HepG2 (cell line): ENCODE data around the gene VPS26A. TPM values are rescaled to one million over a fixed set of nuclear protein-coding genes. Genes with fewer than 3 reads are reported as not detected.

ENCODE experiments used
- ATAC-seq: fragments of 200-7000 bp; cut with Tn5 transposase; 3 replicates; pipeline ENCODE4 v1.9.1; 2020; ENCODE audit warnings: mild to moderate bottlenecking, moderate library complexity
- BruUV-seq: library from RNA; stranded (reverse); fragments of 400-500 nt; replicated peaks from 2 replicates; lab custom pipeline; 2021; lab: Mats Ljungman, UMichigan
- CTCF ChIA-PET: fragments of 300-600 bp; formaldehyde crosslinking; extraction: SDS; loops from one replicate; lab custom pipeline; 2021; ENCODE audit warnings: low total read pairs, inconsistent platforms, low intra/inter-chr PET ratio; lab: Yijun Ruan, JAX
- POLR2A ChIA-PET: fragments of 350-600 bp; sonication (Branson Sonifier 250); formaldehyde crosslinking; loops from one replicate; lab custom pipeline; 2020; ENCODE audit warnings: antibody characterized with exemption, inconsistent platforms; lab: Yijun Ruan, JAX
- DNase-seq: peaks from one replicate; pipeline ENCODE4 v3.0.0-alpha.2; 2015; ENCODE audit warnings: low spot score
- FAIRE-seq: peaks from 3 replicates; lab custom pipeline; 2011; peaks lifted over from hg19 to GRCh38; lab: Jason Lieb, UNC
- H2AFZ ChIP-seq: one replicate; pipeline ENCODE4 v1.6.1; 2011; ENCODE audit warnings: low read length, inconsistent platforms
- H3K27ac ChIP-seq: fragments of 300-600 bp; 3 replicates; pipeline ENCODE4 v1.8.0; 2011; ENCODE audit warnings: mixed run types, mild to moderate bottlenecking, mixed read lengths, low read length, inconsistent platforms; ENCODE audit not compliant: insufficient read depth; ENCODE audit errors: extremely low read length
- H3K27me3 ChIP-seq, 2 experiments: fragments of 200-600 bp in 1 of 2; 2 replicates in 1 of 2; 3 replicates in 1 of 2; pipeline versions ENCODE4 v1.6.0 to v1.8.0; 2011; ENCODE audit warnings: low read length in 2 of 2, mild to moderate bottlenecking in 2 of 2, moderate library complexity in 2 of 2, inconsistent platforms in 1 of 2; ENCODE audit not compliant: insufficient read depth in 2 of 2, control insufficient read depth in 1 of 2
- H3K36me3 ChIP-seq, 2 experiments: fragments of 200-600 bp in 1 of 2; replicated peaks in 1 of 2; 2 replicates in 1 of 2; 3 replicates in 1 of 2; pipeline versions ENCODE4 v1.5.1 to v1.8.0; 2011; ENCODE audit warnings: low read length in 2 of 2, inconsistent platforms in 1 of 2; ENCODE audit not compliant: insufficient read depth in 2 of 2, control insufficient read depth in 1 of 2
- H3K4me1 ChIP-seq: 2 replicates; pipeline ENCODE4 v1.5.1; 2012; ENCODE audit warnings: low read length, inconsistent platforms; ENCODE audit not compliant: insufficient read depth
- H3K4me2 ChIP-seq: 2 replicates; pipeline ENCODE4 v1.6.0; 2011; ENCODE audit warnings: low read depth, low read length, inconsistent platforms
- H3K4me3 ChIP-seq, 3 experiments: fragments of 200-600 bp in 1 of 3; sonication (generic), shearing (Covaris generic) in 1 of 3; replicated peaks in 1 of 3; 2 replicates each; pipeline ENCODE4 v1.5.1; 2011 to 2016; ENCODE audit warnings: low read length in 3 of 3, inconsistent platforms in 2 of 3, low read depth in 2 of 3, mild to moderate bottlenecking in 2 of 3, control low read depth in 1 of 3, mixed read lengths in 1 of 3; ENCODE audit not compliant: insufficient read depth in 1 of 3
- H3K79me2 ChIP-seq: one replicate; pipeline ENCODE4 v1.6.1; 2011; ENCODE audit warnings: low read length, inconsistent platforms; ENCODE audit not compliant: insufficient read depth
- H3K9ac ChIP-seq: 2 replicates; pipeline ENCODE4 v1.6.0; 2011; ENCODE audit warnings: mild to moderate bottlenecking, low read depth, low read length, inconsistent platforms; ENCODE audit not compliant: insufficient read depth
- H3K9me3 ChIP-seq: 2 replicates; pipeline ENCODE4 v1.5.1; 2012; ENCODE audit warnings: mild to moderate bottlenecking, low read length
- H4K20me1 ChIP-seq: 2 replicates; pipeline ENCODE4 v1.6.0; 2011; ENCODE audit warnings: inconsistent platforms, mild to moderate bottlenecking, low read length, moderate library complexity; ENCODE audit not compliant: insufficient read depth
- MIER2 ChIP-seq: IDR thresholded peaks from 2 replicates; pipeline ENCODE4 v1.6.1; 2016; ENCODE audit warnings: missing biosample characterization, missing genetic modification reagents
- RCOR2 ChIP-seq: IDR thresholded peaks from 2 replicates; pipeline ENCODE4 v1.6.1; 2016; ENCODE audit warnings: missing biosample characterization, missing genetic modification reagents
- REXO4 ChIP-seq: sonication (generic); formaldehyde crosslinking; IDR thresholded peaks from 2 replicates; pipeline ENCODE4 v1.8.0; 2022; ENCODE audit warnings: missing genetic modification reagents, mild to moderate bottlenecking, borderline replicate concordance
- SIN3A ChIP-seq: IDR thresholded peaks from 2 replicates; pipeline ENCODE4 v1.6.1; 2011; ENCODE audit warnings: low read depth, mild to moderate bottlenecking, control low read depth, low read length, borderline replicate concordance
- TOPORS ChIP-seq: sonication (generic); formaldehyde crosslinking; IDR thresholded peaks from 2 replicates; pipeline ENCODE4 v1.8.0; 2023; ENCODE audit warnings: mild to moderate bottlenecking, missing genetic modification reagents
- ZNF331 ChIP-seq: sonication (generic); formaldehyde crosslinking; IDR thresholded peaks from 2 replicates; pipeline ENCODE4 v1.4.0; 2020; ENCODE audit warnings: missing genetic modification reagents
- WGBS: methylation state at CpG from one replicate; pipeline ENCODE4 v1.1.6; 2017; ENCODE audit warnings: low lambda C conversion rate; 5-methylcytosine and 5-hydroxymethylcytosine counted together
- in situ Hi-C: cut with HindIII; loops from 2 replicates; pipeline ENCODE4 v1.10.0; 2017; ENCODE audit warnings: low pct_unique_long_range_greater_than_20kb; ENCODE audit not compliant: extremely low pct_ligation_motif_present
- intact Hi-C: fragments of 100-400 bp; cut with micrococcal nuclease; formaldehyde crosslinking; loops from one replicate; pipeline ENCODE4 v1.10.0; 2022; ENCODE audit not compliant: unreplicated experiment
- polyA plus RNA-seq, 8 experiments: library from polyadenylated mRNA; depleted of rRNA in 3 of 8; stranded (reverse) in 7 of 8; unstranded in 1 of 8; fragments of >200 nt; fragmentation: Illumina TruSeq in 4 of 8; extraction: Trizol in 4 of 8; gene quantifications; 2 replicates each; pipeline versions ENCODE4 v1.2.1 to v1.2.3, GENCODE V29; 2011 to 2016; ENCODE audit warnings: low read depth in 4 of 8, missing spikeins in 1 of 8, mixed read lengths in 1 of 8; ENCODE audit not compliant: insufficient read depth in 1 of 8
- total RNA-seq, 5 experiments: library from RNA; depleted of rRNA; stranded (reverse); fragments of >200 nt; fragmentation: Illumina TruSeq; extraction: Trizol; gene quantifications; 2 replicates each; pipeline ENCODE4 v1.2.3, GENCODE V29; 2016; ENCODE audit warnings: low read depth in 1 of 5
- TF ChIP-seq, protein P1 (sequence below), 2 experiments: fragments of 450-650 bp in 1 of 2; sonication (generic) in 1 of 2; formaldehyde crosslinking; IDR thresholded peaks; 2 replicates each; pipeline versions ENCODE4 v1.5.0 to v1.8.0; 2020 to 2022; ENCODE audit warnings: mild to moderate bottlenecking in 1 of 2, missing genetic modification reagents in 1 of 2
- TF ChIP-seq, protein P2 (sequence below), 2 experiments: fragments of 450-650 bp in 1 of 2; sonication (generic) in 1 of 2; formaldehyde crosslinking in 1 of 2; IDR thresholded peaks; 2 replicates each; pipeline versions ENCODE4 v1.6.1 to v1.8.0; 2016 to 2022; ENCODE audit warnings: antibody characterized with exemption in 1 of 2, mild to moderate bottlenecking in 1 of 2, missing genetic modification reagents in 1 of 2
- TF ChIP-seq, protein P3 (sequence below): sonication (generic); formaldehyde crosslinking; IDR thresholded peaks from 2 replicates; pipeline ENCODE4 v1.4.0; 2020; ENCODE audit warnings: low read depth, mild to moderate bottlenecking, missing genetic modification reagents
- TF ChIP-seq, protein P4 (sequence below): sonication (generic); formaldehyde crosslinking; IDR thresholded peaks from 2 replicates; pipeline ENCODE4 v1.4.0; 2020; ENCODE audit warnings: mild to moderate bottlenecking, missing genetic modification reagents

VPS26A gene
- total and polyA plus RNA-seq, 2 of the 13 experiments (the other 11 are each of a cell fraction or from before 2014, with no cell fraction given): 12.9 to 32.6 TPM

DNA sequence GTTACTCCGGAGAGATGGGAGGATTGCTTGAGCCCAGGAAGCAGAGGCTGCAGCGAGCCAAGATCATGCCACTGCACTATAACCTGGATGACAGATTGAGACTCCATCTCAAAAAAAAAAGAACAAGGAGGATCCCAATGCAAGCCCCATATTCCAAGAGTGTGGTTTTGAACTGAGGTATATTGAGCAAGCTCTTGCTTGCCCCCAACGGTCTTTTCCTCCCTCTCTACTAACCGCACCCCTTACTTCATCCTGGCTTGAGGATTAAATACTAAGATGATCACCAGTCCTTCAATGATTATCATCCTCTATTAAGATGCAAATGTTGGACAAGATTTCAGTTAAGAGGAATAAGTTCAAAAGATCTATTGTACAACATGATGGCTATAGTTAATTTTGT, 48.5 kb upstream of the VPS26A start:
- Histone ChIP-seq H2AFZ (no peak overlapping the region), H3K36me3 (no peaks in the 10 kb centered on the region), H3K79me2 (no peaks in the 10 kb centered on the region), H3K4me3 (no peak overlapping the region), H3K27ac (no peak overlapping the region), H3K4me2 (no peak overlapping the region), H3K27me3 (peaks cover 0 to 2% of the 10 kb centered on the region in 2 experiments; a peak in 1 of 5 replicates), H3K4me1 (peaks cover 5% of the 10 kb centered on the region; the same call in 1 of the 2 replicates), H4K20me1 (no peaks in the 10 kb centered on the region), H3K9ac (no peak overlapping the region), H3K9me3 (no peaks in the 10 kb centered on the region)
- in situ Hi-C loops (no loop called here), intact Hi-C loops (no loop called here)
- DNase-seq: no peak
- POLR2A ChIA-PET: no interaction called here
- CTCF ChIA-PET: no interaction called here
- no peak for ATAC-seq
- FAIRE-seq: no peak
- no TSS peak for BruUV-seq
- WGBS: 38% methylated on average over 3 of the region's 4 CpGs
- TF ChIP-seq, protein P1, sequence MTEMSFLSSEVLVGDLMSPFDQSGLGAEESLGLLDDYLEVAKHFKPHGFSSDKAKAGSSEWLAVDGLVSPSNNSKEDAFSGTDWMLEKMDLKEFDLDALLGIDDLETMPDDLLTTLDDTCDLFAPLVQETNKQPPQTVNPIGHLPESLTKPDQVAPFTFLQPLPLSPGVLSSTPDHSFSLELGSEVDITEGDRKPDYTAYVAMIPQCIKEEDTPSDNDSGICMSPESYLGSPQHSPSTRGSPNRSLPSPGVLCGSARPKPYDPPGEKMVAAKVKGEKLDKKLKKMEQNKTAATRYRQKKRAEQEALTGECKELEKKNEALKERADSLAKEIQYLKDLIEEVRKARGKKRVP (CRISPR knock-in tag; IDR thresholded peaks at IDR 0.05): no peak
- TF ChIP-seq REXO4 (CRISPR knock-in tag): no peak
- TF ChIP-seq, protein P2, sequence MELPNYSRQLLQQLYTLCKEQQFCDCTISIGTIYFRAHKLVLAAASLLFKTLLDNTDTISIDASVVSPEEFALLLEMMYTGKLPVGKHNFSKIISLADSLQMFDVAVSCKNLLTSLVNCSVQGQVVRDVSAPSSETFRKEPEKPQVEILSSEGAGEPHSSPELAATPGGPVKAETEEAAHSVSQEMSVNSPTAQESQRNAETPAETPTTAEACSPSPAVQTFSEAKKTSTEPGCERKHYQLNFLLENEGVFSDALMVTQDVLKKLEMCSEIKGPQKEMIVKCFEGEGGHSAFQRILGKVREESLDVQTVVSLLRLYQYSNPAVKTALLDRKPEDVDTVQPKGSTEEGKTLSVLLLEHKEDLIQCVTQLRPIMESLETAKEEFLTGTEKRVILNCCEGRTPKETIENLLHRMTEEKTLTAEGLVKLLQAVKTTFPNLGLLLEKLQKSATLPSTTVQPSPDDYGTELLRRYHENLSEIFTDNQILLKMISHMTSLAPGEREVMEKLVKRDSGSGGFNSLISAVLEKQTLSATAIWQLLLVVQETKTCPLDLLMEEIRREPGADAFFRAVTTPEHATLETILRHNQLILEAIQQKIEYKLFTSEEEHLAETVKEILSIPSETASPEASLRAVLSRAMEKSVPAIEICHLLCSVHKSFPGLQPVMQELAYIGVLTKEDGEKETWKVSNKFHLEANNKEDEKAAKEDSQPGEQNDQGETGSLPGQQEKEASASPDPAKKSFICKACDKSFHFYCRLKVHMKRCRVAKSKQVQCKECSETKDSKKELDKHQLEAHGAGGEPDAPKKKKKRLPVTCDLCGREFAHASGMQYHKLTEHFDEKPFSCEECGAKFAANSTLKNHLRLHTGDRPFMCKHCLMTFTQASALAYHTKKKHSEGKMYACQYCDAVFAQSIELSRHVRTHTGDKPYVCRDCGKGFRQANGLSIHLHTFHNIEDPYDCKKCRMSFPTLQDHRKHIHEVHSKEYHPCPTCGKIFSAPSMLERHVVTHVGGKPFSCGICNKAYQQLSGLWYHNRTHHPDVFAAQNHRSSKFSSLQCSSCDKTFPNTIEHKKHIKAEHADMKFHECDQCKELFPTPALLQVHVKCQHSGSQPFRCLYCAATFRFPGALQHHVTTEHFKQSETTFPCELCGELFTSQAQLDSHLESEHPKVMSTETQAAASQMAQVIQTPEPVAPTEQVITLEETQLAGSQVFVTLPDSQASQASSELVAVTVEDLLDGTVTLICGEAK (IDR thresholded peaks at IDR 0.05): no peak
- TF ChIP-seq, protein P2 (CRISPR knock-in tag; IDR thresholded peaks at IDR 0.05): no peak
- no peak for TF ChIP-seq TOPORS (CRISPR knock-in tag)
- TF ChIP-seq, protein P3, sequence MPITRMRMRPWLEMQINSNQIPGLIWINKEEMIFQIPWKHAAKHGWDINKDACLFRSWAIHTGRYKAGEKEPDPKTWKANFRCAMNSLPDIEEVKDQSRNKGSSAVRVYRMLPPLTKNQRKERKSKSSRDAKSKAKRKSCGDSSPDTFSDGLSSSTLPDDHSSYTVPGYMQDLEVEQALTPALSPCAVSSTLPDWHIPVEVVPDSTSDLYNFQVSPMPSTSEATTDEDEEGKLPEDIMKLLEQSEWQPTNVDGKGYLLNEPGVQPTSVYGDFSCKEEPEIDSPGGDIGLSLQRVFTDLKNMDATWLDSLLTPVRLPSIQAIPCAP (CRISPR knock-in tag): no peak
- no peak for TF ChIP-seq MIER2 (CRISPR knock-in tag)
- TF ChIP-seq, protein P4, sequence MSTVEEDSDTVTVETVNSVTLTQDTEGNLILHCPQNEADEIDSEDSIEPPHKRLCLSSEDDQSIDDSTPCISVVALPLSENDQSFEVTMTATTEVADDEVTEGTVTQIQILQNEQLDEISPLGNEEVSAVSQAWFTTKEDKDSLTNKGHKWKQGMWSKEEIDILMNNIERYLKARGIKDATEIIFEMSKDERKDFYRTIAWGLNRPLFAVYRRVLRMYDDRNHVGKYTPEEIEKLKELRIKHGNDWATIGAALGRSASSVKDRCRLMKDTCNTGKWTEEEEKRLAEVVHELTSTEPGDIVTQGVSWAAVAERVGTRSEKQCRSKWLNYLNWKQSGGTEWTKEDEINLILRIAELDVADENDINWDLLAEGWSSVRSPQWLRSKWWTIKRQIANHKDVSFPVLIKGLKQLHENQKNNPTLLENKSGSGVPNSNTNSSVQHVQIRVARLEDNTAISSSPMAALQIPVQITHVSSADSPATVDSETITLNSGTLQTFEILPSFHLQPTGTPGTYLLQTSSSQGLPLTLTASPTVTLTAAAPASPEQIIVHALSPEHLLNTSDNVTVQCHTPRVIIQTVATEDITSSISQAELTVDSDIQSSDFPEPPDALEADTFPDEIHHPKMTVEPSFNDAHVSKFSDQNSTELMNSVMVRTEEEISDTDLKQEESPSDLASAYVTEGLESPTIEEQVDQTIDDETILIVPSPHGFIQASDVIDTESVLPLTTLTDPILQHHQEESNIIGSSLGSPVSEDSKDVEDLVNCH: no peak
- no peak for TF ChIP-seq ZNF331 (CRISPR knock-in tag)
- TF ChIP-seq SIN3A: no peak
- no peak for TF ChIP-seq RCOR2 (CRISPR knock-in tag)
